NCI-H1694 treated with DMSO at 0.1 percent for 48 hours (cell line): ENCODE measurements around the gene TAPT1.
"Not testable (repeated sequence)": the region's sequence is repeated elsewhere in the genome, so short reads cannot be mapped to it uniquely, and the experiment has no call there.

ENCODE experiments used
- DNase-seq: peaks from one replicate; lab custom pipeline; 2025; lab: John Stamatoyannopoulos, UW

Gene TAPT1

DNA sequence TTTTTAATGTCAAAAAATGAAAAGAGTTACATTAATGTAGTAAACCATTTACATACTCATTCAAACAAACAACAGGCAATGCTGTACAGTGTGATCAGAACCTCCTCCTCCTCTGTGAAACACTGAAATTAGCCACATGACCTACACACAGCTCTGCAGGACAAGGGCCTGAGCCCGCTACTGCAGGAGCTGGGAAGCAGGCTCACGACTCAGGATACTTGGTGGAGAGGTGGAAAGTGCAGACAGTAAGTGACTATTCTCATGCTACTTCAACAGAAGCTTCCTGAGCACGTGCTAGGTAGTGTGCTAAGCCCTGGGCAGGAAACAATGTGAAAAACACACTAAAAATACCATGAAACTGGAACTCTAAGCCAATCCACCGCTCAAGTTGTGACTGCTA, 56.8 kb downstream of the TAPT1 start:
- DNase-seq = no peak

DNA sequence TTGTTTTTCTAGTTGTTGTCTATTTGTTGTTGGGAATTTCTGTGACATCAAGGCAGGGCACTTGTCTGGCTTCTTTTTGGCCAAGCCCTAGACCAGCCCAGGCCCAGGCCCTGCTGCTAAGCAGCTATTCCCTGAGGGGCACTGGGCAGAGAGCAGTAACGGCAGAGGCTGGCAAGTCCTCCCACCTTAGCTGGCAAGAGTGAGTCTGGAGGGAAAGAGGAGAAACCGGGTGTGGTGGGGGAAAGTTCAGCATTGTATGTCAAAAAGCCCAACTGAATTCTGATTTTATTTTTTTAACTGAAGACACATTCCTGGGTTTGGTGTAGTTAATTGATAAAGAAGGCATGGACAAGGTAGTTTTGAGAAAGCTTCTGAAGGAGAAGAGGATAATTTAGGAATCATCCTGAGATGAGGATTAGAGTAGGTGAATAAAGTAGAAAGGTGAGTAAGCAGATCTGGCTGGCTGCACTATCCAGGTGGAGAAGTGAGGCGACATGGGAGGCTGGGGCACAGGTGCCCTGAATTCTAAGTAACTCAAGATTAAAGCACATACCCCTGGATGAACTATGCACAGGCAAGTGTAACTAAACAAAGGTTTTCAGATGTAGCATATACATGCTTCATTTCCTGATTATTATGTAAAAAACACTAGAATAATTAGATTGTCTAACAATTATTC, 57.4 kb downstream of the TAPT1 start:
- no peak for DNase-seq

DNA sequence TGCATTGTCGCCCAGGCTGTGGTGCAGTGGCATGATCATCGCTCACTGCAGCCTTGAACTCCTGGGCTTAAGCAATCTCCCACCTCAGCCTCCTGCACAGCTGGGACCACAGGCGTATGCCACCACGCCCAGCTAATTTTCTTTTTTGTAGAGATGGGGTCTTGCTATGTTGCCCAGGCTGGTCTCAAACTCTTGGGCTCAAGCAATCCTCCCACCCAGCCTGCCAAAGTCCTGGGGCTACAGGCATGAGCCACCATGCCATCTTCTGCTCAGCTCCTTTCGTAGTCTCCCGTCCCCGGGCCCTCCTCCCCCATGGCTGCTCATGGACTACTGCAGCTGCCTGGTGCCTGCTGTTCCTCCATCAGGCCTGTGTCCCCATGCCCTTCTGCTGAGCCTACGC, 58.1 kb downstream of the TAPT1 start:
- DNase-seq = no peak

DNA sequence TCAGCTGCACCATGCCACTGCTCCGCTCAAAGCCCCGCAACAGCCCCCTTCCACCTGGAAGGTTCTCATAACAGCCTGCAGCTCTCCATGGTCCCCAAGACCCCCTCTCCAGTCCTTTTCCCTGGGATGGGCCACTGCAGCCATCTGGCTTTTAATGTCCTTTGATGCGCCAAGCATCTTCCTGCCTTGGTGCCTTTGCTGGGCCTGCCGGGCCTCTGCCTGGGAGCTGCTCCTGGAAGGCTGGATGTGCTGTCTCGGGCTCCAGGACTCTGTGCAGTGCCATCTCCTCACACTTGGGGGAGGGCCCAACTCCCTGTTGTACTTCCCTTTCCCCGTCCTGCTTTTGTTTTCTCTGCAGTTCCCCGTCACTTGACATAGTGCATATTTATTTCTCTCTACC, 60.3 kb downstream of the TAPT1 start:
- DNase-seq = no peak

DNA sequence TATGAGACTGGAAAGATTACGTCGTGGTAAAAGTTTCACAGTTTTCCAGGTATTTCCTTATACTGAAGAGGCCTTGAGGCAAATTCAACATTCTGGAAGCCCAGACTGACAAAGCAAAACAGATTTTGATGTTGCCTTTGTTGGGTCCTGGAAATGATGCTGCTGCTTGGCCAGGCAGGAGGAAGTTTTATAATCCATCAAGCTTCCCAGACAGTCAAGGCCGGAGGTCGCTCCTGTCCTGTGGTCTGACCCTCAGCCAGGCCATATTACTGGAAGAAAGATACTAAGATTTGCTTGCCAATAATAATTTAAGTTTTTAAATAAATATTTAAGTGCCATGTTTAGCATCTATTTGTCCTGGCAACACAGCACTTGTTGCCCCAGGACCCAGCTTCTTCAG, 63.4 kb downstream of the TAPT1 start:
- DNase-seq = no peak

DNA sequence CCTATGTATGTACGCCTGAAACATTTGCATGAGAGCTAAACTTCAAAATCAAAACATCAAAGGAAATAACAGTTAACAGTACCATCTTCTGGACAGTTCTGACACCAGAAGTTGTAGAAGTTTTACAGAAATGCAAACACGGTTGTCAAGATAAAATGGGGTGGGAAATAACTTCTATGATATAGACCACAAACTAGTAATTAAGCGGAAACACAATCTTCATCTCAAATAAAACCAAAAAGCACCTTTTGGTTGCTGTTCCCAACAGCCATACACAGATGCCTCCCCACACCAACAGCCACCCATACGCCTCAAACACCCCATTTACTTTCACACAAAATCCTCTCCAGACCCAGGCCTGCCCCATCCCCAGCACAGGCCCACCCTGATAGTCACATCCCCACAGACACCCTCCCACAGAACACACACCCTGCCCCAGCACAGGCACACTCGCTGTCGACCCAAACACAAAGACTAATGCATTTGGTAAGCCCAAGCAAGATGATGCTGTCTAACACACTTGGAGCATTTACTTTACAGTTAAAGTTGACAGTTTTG, 64.3 kb downstream of the TAPT1 start:
- DNase-seq = no peak

DNA sequence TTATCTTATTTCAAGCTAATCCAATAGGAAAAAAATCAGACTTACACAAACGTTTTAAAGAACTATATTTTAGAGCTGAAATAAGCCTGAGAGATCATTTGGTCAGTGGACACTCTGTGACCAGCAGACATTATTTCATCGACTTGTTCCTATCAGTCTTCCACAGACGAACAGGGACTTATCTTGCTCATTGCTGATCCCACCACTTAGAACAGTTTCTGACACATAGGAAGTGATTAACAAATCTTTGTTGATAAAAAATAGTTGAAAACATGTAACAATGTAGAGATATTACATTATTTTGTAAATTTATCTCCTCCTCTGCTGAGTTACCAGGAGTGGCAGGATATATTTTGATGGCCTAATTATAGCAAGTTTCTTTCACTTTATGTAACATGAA, 65.8 kb downstream of the TAPT1 start:
- no peak for DNase-seq

DNA sequence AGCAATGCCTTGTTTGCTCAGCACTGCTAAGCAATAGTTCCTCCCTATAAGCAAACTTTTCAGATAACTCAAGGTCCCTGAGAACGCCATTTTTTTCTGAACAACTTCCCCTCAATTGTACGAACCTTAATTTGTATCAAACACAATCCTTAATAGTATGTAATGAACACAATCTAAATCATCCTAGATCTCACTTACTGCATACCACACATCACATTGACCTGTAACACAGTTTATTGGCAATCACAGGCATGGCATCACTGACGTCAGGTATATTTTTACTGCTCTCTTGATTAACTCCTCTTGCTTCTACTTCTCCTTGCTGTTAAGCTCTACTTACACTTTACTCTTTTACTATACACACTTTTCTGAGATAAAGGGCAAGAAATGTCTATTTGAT, 67.0 kb downstream of the TAPT1 start:
- no peak for DNase-seq

DNA sequence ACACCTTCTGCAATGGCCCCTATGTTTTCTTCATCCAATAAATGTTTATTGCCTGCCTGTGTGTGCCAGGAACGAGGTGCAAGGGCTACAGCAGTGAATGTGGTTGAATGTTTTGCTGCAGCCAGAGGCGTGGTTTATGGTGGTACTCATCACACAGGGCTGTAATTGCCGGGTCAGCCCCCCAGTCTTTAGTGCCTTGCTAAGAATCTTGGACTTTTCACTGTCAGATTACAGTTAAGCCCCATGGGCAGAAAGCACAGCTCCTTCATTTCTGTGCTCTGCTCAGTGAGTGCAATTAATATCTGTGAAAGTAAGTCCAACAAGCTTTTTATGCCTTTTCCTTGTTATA, 67.8 kb downstream of the TAPT1 start:
- no peak for DNase-seq

DNA sequence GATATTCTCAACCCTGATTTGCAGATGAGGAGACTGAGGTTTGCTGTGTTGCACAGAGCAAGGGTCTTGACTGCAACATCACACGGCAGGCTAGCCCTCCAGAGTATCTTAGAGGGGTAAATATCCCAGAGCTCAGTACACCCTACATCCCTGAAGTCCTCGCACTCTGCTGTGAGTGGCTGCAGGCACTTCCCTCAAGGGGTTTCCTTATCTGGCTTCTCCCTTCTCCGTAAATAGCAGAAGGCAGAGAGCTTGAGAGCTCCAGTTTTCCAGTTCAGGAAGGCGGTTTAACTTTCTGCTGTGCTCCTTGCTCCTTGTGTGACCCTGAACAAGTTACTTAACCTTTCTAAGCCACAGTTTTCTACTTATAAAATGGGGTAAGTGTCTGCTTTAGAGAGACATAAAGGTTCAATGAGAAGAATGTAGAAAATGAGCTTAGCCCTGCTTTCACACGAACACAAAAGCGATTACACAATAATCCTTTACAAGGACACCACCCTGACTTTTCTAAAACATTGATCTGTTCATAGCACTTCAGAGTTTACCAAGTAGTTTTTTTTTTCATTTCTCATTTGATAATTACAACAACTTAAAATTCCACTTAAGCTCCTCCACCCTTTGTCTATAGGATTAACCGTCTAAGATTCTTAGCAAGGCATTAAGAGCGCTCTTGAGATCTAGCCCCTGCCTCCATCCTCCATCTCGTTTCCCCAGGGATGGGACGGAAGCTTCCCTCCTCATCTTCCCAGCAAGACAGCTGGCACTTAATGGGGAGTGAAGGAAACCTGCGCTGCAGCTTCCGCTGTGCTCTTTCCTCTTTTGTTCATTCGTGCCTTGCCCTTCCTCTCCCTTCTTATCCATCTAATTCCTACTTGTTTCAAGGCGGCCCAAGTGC, 68.4 kb downstream of the TAPT1 start:
- no peak for DNase-seq

DNA sequence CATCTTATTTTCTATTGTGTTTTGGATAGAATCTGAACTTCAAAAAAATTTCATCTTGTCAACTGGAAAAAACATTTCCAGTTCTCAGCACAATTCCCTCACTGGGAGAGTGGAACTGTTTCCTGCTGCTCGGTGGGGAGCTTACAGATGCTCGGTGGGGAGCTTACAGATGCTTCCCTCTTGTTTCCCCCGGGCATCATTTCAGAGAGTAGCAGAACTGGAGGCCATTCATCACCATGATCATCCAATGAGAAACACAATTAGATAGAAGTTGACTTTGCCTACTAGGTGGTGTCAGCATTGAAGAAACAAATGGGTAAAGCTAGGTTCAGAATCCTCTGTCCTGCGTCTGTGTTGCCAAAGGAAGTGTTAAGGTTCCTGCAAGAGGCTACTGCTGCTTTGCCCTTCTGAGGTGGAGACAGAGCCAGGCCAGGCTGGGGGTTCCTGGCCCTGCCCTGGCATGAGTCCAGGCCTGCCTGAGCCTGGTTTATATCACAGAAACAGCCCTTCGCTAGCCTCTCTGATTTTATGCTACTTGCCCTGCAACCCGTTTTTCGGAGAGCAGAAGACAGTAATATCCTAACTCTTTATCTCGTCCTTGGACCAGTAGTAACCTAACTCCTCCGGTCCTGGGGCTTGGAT, 70.6 kb downstream of the TAPT1 start:
- DNase-seq = no peak

DNA sequence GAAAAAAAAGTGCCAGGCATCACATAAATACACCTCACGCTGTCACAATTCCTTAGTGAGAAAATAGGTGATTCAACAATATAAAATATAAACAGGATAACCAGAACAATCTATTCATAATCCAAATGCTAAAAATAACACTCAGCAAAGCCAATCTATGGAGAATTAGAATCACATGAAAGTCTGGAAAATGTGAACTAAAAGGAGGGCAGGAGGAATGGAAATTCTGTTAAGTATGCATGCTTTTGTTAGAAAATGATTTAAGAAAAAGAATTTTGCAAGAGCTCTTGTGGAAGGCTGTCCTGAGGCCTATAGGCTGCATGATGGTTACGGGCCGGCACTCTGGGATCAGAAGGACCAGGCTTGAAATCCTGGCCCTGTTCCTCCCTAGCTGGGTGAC, 71.8 kb downstream of the TAPT1 start:
- no peak for DNase-seq

DNA sequence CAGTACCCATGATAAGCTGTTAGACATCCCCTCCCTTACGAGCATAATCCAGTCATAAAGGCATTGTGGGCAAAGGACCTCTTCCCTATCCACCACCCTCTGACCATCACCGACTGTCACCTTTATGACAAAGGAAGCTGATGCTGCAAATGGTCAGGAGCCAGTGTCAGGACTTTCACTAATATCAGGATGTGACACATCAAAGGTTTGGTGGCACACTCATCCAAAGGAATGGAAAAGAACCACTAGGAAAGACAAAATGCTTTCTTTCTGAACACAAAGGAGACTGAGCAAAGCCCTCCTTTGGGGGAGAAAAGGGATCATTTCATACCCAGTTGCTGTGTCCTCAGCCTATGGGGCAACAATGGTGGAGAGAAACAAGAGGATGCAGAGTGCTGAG, 75.6 kb downstream of the TAPT1 start:
- DNase-seq = no peak

DNA sequence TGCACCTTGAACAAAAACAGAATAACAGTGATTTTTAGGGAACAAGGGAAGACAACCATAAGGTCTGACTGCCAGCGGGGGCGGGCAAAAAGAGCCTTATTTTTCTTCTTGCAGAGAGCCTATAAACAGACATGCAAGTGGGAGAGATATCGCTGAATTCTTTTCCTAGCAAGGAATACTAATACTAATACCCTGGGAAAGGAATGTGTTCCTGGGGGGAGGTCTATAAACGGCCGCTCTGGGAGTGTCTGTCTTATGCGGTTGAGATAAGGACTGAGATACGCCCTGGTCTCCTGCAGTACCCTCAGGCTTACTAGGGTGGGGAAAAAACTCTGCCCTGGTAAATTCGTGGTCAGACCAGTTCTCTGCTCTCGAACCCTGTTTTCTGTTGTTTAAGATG, 81.4 kb downstream of the TAPT1 start:
- not testable (repeated sequence) for DNase-seq

DNA sequence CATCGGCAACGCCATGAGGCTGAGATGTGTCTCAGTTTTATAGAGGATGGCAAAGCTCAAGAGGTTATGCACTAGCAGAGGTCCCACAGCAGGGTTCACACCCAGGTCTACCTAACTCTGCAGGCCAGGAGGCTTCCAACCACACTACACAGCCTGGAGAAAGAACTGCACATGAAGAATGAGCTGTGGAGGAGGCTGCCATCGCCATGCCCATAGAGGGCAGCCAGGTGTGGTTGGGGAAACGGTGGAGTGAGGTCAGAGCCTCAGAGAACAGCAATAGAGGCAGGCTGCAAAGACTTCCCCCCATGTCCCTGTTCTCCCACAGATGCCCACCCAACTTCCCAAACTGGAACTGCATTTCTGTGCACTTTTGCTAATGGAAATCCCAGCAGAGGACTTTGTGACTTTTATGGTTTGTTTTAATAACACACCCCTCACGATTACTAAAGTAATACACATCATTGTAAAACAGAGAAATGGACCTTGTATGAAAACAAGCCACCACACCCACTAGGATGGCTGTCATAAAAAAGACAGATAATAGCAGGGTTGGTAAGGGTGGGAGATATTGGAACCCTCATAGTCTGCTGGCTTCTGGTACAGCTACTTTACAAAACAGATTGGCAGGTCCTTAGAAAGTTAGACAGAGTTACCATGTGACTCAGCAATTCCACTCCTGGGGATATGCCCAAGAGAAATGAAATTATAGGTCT, 83.5 kb downstream of the TAPT1 start:
- DNase-seq = no peak

DNA sequence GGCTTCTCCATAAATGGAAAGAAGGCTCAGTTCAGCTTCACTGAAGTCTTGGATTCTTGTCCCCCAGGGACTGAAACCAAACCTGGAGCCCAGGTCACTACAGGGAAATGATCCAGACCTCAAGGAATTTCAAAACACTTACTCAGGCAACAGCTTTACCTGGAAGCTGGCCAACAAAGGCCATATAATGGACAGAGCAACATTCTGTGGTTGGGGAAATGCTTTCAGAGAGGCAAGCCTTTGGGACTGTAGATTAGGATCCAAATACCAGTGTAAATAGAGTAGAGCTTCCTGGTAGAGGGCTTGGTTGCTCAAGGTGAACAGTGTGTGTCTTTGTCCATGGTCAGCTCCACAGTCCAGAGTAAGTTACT, 85.4 kb downstream of the TAPT1 start:
- no peak for DNase-seq

DNA sequence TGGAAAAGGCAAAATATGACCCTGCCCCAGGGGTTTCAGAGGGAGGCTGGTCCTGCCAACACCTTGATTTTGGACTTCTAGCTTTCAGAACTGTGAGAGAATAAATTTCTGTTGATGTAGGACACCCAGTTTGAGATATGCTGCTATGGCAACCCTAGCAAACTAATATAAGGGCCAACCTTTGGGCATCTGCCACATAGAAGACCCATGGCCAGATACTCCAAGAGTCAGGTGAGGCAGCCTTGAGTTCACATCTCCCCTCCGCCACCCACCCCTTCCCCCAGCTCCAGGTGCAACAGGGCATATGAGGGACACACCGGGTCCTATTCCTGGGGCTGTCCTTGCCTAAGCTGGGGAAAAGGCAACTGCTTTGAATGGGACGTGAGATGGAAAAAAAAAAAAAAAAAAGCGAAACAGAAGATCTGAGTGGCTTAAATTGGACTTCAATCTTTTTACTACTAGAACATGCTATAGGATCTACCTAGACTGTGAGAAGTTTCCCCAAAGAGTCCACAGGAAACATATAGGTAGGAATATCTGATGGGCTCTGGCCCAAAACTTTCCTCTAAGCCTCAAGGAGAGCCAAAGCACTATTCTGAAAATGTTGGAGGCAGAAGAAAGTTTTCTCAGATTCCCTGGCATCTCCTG, 85.9 kb downstream of the TAPT1 start:
- DNase-seq = no peak

DNA sequence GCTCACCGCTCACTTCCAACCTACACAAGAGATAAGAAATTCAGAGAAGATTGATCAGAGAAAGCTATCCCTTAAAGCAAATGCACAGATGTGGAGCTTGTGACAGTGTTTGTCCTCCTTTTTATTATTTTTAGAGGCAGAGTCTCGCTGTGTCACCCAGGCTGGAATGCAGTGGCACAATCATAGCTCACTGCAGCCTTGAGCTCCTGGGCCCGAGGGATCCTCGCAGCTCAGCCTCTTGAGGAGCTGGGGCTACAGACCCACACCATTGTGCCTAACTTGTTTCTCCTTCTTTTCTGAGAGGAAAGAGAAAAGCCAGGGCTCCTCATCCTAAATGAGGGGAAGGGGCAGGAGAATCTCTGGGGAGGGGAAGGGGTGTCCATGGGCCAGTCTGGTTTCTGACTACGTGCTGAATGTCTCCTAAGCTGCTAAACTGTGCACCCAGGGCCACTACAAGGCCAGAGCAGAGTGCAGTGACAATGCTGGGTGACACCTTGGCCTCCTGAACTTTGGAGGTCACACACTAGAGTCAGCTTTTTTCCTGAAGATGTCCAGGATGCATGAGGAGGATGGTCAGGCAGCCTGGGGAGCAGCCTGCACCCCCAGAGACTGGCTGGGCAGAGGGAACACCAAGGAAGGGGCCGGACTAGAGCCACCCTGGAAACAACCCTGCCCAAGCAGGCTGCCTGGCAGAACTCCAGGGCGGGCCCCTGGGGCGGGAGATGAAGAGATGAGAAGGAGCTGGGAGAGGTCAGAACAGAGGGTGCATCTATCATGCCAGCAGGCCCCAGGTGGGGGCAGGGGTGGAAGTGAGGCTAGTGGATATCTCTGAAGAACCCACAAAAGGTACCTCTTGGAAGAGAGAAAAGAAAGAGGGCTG, 87.0 kb downstream of the TAPT1 start:
- DNase-seq = no peak

DNA sequence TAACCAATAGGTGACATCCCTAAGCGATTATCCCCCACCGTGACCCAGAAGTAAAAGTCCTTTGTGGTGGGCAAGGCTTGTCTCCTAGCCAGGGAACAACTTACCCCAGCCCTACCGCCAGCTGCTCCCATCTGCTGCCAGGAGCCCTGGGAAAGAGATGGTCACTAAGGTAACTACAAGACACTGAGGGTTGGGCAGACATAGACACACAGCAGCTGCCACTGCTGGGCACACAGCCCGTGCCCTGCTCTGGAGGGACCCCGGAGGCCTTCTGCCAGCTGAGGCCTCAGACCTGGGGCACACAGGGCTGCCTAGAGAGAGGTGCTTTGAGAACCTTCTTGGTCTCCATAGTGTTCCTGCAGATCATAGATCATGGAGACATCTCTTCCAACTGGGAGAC, 89.4 kb downstream of the TAPT1 start:
- no peak for DNase-seq

DNA sequence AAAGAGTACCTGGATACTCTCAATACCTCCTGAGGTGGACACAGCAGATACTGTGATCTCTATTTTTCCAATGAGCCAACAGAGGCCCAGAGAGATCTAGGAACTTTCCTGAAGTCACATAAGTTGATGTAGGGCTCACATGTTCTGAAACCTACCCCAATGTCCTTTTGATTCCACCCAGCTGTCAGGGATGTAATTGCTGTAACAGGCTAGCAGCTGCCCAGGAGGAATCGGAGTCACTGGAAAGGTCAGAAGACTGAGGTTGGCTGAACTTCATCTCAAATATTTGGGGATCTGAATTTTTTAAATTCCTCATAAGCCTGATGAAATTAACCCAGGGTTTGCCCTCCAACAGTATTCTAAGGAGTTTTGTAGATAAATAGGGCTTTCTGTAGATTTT, 90.0 kb downstream of the TAPT1 start:
- DNase-seq = no peak

DNA sequence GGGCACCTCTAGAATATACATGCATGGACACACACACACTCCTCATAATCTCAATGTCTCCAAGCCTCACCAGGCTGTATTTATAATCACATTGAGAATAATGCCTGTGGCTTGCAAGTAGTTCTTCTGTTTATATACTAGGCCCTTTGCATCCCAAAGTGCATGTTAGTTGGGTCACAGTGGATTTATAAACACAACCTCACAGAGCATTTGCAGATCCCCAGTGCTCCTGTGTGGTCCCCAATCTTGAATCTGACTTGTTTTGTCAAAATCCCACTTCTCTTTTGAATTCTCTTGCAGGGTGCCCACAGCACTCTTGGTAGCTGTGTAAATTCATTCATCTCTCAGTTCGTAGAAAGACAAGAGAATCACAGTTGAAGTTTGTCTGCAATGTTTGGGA, 92.9 kb downstream of the TAPT1 start:
- DNase-seq = no peak
